ENCODE data around the gene GPR137.

DNA sequence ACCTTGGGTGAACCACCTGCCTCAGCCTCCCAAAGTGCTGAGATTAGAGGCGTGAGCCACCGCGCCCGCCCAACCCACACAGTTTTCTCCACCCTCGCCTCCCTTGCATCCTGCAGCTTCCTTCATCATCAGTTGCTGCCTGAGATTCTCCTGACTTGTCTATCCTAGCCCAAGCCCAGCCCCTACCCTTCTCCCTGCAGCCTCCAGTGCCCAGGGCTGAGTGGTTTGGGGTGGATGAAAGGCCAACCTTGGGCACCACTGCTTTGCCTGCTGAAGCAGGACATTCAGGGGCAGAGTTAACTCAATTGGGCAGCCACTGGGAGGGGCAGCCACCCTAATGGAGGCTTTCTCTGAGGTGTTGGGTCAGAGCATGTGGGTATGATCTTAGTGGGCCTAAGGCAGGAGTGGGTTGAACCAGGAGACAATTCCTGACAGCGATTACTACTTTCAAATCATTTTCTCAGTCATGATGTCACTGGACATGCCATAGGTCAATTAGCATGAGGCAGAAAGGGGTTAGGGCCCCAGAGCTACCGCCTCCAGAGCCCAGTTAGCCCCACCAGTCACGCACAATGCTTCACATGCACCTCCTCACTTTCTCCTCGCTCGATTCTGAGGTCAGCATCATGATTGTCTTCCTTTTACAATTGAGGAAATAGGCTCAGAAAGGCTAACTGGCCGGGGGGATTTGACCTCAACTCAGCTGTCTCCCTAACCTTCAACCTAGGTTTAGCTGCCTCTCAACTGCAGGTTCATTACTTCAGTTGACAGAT, 45.8 kb upstream of the GPR137 start:
- TF ChIP-seq, protein P1, sequence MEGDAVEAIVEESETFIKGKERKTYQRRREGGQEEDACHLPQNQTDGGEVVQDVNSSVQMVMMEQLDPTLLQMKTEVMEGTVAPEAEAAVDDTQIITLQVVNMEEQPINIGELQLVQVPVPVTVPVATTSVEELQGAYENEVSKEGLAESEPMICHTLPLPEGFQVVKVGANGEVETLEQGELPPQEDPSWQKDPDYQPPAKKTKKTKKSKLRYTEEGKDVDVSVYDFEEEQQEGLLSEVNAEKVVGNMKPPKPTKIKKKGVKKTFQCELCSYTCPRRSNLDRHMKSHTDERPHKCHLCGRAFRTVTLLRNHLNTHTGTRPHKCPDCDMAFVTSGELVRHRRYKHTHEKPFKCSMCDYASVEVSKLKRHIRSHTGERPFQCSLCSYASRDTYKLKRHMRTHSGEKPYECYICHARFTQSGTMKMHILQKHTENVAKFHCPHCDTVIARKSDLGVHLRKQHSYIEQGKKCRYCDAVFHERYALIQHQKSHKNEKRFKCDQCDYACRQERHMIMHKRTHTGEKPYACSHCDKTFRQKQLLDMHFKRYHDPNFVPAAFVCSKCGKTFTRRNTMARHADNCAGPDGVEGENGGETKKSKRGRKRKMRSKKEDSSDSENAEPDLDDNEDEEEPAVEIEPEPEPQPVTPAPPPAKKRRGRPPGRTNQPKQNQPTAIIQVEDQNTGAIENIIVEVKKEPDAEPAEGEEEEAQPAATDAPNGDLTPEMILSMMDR (conservative IDR thresholded peaks at IDR 0.05; ENCODE audit: low read length): no peak
- TF ChIP-seq EZH2phosphoT487 (IDR thresholded peaks at IDR 0.05; ENCODE audit: borderline replicate concordance, low read depth, low read length): no peak

All from OCI-LY7 (cell line).